ENCODE data around the gene FAM81A.
A peak's percentile ranks its signal among the peaks of the same experiment; 100 is the strongest.
"Not testable (repeated sequence)": the region's sequence is repeated elsewhere in the genome, so short reads cannot be mapped to it uniquely, and the experiment has no call there.

FAM81A gene

GRCh38 chr15:59491062-59491461, 53.1 kb downstream of the FAM81A start:
- DNase-seq, result no peak

- peak; percentile 47 for DNase-seq
Observed at GRCh38 chr15:59492389-59493377, 54.7 kb downstream of the FAM81A start.

GRCh38 chr15:59501597-59501996, 63.6 kb downstream of the FAM81A start:
- DNase-seq, result no peak

GRCh38 chr15:59515190-59515589, 77.2 kb downstream of the FAM81A start:
- no peak for DNase-seq

GRCh38 chr15:59516655-59517461, 78.9 kb downstream of the FAM81A start:
- DNase-seq, result no peak

GRCh38 chr15:59519329-59519728, 81.3 kb downstream of the FAM81A start:
- DNase-seq, result no peak

- DNase-seq, result no peak
Observed at GRCh38 chr15:59521443-59521842, 83.5 kb downstream of the FAM81A start.

GRCh38 chr15:59522988-59523461, 85.0 kb downstream of the FAM81A start:
- DNase-seq, result peak; percentile 58

GRCh38 chr15:59523702-59524101, 85.7 kb downstream of the FAM81A start:
- no peak for DNase-seq

- peak; percentile 24 for DNase-seq
Observed at GRCh38 chr15:59524331-59524731, 86.3 kb downstream of the FAM81A start.

GRCh38 chr15:59526466-59526865, 88.5 kb downstream of the FAM81A start:
- DNase-seq, result not testable (repeated sequence)

- no peak for DNase-seq
Observed at GRCh38 chr15:59528429-59528828, 90.4 kb downstream of the FAM81A start.

- DNase-seq, result peak; percentile 70
Observed at GRCh38 chr15:59528961-59529402, 91.0 kb downstream of the FAM81A start.

GRCh38 chr15:59531066-59531675, 93.2 kb downstream of the FAM81A start:
- no peak for DNase-seq

GRCh38 chr15:59532770-59533379, 94.9 kb downstream of the FAM81A start:
- no peak for DNase-seq

- no peak for DNase-seq
Observed at GRCh38 chr15:59536553-59536952, 98.6 kb downstream of the FAM81A start.

GRCh38 chr15:59537403-59537802, 99.4 kb downstream of the FAM81A start:
- no peak for DNase-seq

GRCh38 chr15:59538494-59538893, 100.5 kb downstream of the FAM81A start:
- DNase-seq, result no peak

- DNase-seq, result no peak
Observed at GRCh38 chr15:59539799-59540198, 101.8 kb downstream of the FAM81A start.

- DNase-seq, result no peak
Observed at GRCh38 chr15:59540654-59541053, 102.7 kb downstream of the FAM81A start.

- no peak for DNase-seq
Observed at GRCh38 chr15:59541750-59542149, 103.8 kb downstream of the FAM81A start.

GRCh38 chr15:59543721-59544547, 105.9 kb downstream of the FAM81A start:
- no peak for DNase-seq
